Right lung (tissue), 5 donors: Measurements from ENCODE around the gene ENPP1. TPM values are rescaled to one million over a fixed set of nuclear protein-coding genes. Genes with fewer than 3 reads are reported as not detected.
"Not testable (repeated sequence)": the region's sequence is repeated elsewhere in the genome, so short reads cannot be mapped to it uniquely, and the experiment has no call there.

ENCODE experiments used
- DNase-seq, 2 donors: peaks; one replicate each; pipeline ENCODE4 v3.0.0-alpha.2; 2013
- polyA plus RNA-seq, 5 donors: library from polyadenylated mRNA; unstranded; fragments of 120-200 nt; gene quantifications; one replicate each; pipeline versions ENCODE4 v1.2.1 to v1.2.3, GENCODE V29; 2013; ENCODE audit warnings: inconsistent platforms in 1 of 5, low replicate concordance in 1 of 5; ENCODE audit not compliant: insufficient read length in 5 of 5, insufficient read depth in 1 of 5

The ENPP1 gene
- polyA plus RNA-seq, 5 donors, result 1.3 to 2.4 (median 1.9) TPM

- no peak for DNase-seq
Observed at GRCh38 chr6:131868836-131869235, 61.0 kb downstream of the ENPP1 start.

DNA sequence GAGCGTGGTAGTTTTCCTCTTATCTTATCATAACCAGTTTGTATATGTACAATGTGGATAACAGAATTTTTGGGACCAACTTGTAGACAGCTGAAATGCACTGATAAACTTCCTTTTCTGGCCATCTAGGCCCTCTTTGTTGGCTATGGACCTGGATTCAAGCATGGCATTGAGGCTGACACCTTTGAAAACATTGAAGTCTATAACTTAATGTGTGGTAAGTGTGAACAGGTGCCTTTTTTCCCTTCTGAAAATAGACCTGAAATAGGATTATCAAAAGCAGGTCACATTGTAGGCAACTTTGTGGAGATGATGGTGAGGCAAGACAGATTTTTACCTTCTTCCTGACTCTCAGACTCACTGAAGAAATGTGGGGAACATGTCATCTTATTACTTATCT lies 67.8 kb downstream of the ENPP1 start:
- no peak for DNase-seq

- no peak for DNase-seq
Observed at GRCh38 chr6:131876545-131876944, 68.7 kb downstream of the ENPP1 start.

- DNase-seq, result no peak
Observed at GRCh38 chr6:131877999-131878789, 70.4 kb downstream of the ENPP1 start.

DNA sequence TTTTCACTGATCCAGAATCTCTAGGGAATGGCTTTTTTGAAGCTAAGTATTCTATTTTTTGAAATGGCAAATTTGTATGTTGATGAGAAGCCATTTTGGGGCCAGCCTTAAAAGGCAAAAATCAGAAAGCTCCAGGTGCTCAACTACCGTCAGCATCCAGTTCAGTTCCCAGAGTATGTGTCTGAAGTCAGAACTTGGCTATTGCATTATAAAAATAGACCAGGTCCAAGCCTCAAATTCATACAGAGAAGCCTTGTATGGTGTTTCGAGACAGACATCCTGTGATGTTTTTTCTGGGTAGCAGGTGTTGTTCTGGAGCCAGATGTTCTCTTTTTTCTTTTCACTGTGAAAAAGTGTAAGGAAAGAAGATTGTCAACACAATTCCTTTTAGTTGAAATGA lies 75.2 kb downstream of the ENPP1 start:
- no peak for DNase-seq

DNA sequence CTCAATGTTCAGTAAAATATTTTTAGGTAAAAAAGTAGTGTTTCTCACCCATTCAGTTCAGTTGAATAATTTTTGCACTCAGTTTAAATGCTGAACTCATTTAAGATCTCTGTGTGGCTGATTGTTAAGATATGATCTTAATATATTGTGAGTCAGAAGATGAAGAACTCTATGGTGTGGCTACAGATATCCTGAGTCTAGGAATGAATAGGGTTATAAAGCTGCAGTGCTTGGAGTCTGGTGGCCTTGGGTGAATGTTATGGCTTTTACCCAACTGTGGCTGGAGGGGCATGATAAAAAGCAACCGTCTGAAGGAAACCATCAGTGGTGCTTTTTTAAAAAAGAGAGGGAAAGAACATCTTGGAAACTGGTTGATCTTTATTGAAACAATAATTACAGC lies 77.4 kb downstream of the ENPP1 start:
- no peak for DNase-seq

DNA sequence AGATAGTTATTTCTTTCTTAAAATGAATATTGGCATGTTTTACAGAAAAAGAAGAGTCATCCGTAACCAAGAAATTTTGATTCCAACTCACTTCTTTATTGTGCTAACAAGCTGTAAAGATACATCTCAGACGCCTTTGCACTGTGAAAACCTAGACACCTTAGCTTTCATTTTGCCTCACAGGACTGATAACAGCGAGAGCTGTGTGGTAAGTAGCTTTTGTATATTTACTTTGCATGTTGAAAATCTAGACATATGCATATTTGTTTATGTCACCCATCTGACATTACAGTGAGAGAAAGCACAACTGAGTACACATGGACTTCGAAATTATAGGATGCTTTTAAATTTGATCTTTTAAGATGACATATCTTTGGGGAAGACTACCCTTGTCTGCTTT lies 78.7 kb downstream of the ENPP1 start:
- DNase-seq, result no peak

- no peak for DNase-seq
Observed at GRCh38 chr6:131890091-131890490, 82.3 kb downstream of the ENPP1 start.

GRCh38 chr6:131893198-131893597 lies 85.4 kb downstream of the ENPP1 start:
- no peak for DNase-seq

DNA sequence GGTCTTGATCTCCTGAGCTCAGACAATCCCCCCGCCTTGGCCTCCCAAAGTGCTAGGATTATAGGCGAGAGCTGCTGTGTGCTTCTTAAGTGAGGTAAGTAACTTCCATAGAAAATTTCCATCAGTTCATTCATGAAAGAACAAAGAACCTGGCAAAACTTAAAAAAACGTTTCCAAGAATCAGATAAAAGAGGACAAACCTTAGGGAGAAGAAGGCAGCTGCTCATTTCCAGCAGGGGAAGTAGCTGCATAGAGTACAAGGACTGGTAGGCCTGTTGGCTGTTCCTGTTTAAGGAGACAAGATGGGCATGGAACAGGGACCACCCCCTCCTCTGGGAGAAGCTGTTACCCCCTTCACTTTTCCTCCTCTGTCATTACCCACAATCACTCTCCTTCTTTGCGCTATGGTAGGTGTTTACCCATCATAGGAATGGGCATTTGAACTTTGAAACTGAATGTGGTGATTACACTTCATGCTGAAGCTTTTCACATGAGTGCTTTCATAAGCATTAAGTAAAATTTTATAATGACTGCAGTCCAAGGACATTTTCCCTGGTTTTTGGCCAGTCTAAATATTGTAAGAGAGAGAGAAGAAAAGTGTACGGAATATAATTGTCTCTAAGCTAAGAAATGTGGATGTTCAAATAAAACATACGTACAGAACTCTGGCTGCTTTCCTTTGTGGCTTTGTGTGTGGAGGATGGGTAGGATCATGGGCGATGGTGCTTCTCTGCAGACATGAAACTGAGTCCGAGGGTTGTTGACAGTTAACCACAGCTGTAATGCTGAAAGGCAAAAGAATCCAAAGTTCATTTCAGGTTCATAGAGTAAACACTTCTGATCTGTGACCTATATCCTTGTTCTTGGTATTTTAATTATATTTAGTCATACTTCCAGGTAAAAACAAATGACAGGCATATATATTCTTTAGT lies 86.9 kb downstream of the ENPP1 start:
- no peak for DNase-seq

DNA sequence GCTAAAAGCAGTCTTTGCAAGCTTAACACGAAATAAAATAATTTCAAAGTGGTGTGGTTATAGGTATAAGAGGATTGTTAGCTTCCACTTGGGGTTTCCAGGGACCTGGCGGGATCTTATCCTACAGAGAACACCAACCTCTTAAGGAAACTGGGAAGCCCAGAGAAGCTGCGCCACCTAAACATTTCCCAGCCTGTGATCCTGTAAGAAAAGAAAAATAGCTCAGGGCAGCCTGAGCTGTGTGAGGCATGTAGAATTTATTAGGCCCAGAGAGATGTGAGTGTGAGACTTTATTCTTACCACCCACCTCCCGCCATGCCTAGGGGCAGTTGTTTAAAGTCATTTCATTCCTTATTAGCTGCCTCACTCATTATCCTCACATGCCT lies 89.2 kb downstream of the ENPP1 start:
- DNase-seq, result no peak

DNA sequence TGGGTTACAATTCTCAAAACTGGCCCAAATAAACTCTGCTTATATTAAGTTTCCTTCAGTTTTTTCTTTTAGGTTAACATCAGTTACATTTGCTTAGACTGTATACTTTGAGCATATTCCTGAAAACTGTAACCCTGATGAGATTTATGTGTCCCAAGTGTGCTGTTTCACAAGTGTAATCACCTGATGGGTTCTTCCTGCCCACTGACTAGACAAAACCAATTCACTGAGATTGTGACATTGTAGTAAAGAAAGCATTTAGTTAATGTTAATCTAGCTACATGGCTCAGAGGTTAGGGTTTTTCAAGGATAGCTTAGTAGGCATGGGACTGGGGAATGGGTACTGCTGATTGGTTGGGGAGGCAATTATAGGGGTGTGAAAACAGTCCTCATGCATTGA lies 89.8 kb downstream of the ENPP1 start:
- no peak for DNase-seq

- DNase-seq, result no peak
Observed at GRCh38 chr6:131898718-131899117, 90.9 kb downstream of the ENPP1 start.

DNA sequence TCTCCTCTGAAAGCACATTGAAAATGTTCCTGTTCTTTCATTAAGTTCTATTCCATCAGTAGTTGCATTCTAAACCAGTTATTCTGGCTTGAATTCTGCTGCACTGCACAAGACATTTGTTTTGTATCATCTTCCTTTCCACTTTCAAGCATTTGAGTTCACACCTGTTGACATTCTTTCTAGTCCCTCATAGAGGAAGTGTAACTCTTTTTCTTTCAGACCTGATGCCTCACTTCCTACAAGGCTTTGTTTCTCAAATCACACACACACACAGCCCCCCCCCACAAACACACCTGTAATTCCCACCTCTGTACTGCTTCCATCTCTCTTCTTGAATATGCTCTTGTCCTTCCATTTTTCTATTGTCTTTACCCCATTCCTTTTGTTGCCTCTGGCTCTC lies 92.4 kb downstream of the ENPP1 start:
- DNase-seq, result no peak

DNA sequence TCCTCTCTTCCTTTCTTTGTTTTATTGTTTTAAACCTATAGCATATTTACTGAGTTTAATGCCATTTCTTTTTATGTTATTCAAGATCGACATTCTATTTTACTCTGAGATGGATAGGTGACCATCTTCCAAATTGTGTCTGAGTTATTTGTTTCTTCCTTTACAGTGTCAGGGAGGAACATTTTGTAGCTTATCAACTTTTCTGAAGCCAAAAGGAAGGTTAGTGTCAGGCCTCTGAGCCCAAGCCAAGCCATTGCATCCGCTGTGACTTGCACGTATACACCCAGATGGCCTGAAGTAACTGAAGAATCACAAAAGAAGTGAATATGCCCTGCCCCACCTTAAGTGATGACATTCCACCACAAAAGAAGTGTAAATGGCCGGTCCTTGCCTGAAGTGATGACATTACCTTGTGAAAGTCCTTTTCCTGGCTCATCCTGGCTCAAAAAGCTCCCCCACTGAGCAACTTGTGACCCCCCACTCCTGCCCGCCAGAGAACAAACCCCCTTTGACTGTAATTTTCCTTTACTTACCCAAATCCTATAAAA lies 93.6 kb downstream of the ENPP1 start:
- DNase-seq, result not testable (repeated sequence)

DNA sequence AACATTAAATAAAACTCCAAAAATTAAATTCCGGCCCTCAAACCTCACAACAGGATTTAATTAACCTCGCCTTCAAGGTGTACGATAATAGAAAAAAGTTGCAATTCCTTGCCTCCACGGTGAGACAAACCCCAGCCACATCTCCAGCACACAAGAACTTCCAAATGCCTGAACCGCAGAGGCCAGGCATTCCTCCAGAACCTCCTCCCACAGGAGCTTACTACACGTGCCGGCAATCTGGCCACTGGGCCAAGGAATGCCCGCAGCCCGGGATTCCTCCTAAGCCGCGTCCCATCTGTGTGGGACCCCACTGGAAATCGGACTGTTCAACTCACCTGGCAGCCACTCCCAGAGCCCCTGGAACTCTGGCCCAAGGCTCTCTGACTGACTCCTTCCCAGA lies 95.9 kb downstream of the ENPP1 start:
- not testable (repeated sequence) for DNase-seq

DNA sequence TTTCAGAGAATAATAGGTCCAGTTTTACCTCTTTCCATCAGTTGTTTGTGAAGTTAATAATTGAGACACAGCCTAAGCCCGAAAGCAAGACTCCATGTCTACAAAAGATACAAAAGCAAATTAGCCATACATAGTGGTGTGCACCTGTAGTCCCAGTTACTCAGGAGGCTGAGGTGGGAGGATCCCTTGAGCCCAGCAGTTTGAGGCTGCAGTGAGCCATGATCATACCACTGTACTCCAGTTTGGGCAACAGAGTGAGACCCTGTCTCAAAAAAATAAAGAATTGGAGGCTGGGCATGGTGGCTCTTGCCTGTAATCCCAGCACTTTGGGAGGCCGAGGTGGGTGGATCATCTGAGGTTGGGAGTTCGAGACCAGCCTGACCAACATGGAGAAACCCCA lies 101.0 kb downstream of the ENPP1 start:
- not testable (repeated sequence) for DNase-seq

GRCh38 chr6:131909408-131910218 lies 101.8 kb downstream of the ENPP1 start:
- DNase-seq, result peak; percentile 26 to 45

GRCh38 chr6:131910219-131910589 lies 102.4 kb downstream of the ENPP1 start:
- DNase-seq, result no peak

DNA sequence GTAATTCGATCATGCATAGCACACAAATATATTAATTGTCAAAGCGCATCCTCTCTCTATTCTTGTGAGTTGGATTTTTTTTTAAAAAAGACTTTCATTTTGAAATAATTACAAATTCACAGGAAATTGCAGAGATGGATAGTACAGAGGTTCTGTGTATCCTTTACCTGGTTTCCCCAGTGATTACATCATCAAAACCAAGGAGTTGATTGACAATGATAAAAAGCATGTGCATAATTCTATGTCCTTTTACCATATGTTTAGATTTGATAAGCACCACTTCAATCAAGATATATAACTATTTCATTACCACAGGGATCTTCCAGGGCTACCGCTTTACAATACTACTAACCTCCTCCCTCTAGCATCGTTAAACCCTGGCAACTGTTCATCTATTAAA lies 103.1 kb downstream of the ENPP1 start:
- no peak for DNase-seq

- no peak for DNase-seq
Observed at GRCh38 chr6:131911951-131912350, 104.1 kb downstream of the ENPP1 start.

- DNase-seq, result no peak
Observed at GRCh38 chr6:131914234-131914633, 106.4 kb downstream of the ENPP1 start.
